K562 (cell line): ENCODE data around the gene LRP1B. TPM values are rescaled to one million over a fixed set of nuclear protein-coding genes. Genes with fewer than 3 reads are reported as not detected.

Source experiments
- ATAC-seq: fragments of 200-7000 bp; cut with Tn5 transposase; 3 replicates; pipeline ENCODE4 v1.9.1; 2020; ENCODE audit warnings: moderate library complexity
- BruUV-seq: library from RNA; stranded (reverse); fragments of 400-500 nt; replicated peaks from 2 replicates; lab custom pipeline; 2021; lab: Mats Ljungman, UMichigan
- CTCF ChIA-PET: fragments of 300-600 bp; formaldehyde crosslinking; extraction: SDS; loops from one replicate; lab custom pipeline; 2021; ENCODE audit warnings: low intra/inter-chr PET ratio; lab: Yijun Ruan, JAX
- POLR2A ChIA-PET: fragments of 300-600, 350-650 bp; sonication (Branson Sonifier 250); formaldehyde crosslinking; extraction: SDS; loops from one replicate; lab custom pipeline; 2021; ENCODE audit warnings: antibody characterized with exemption, inconsistent platforms; lab: Yijun Ruan, JAX
- DNase-seq, 4 experiments: peaks; one replicate each; pipeline versions ENCODE4 v3.0.0 to v3.0.0-alpha.2; 2011 to 2018; ENCODE audit warnings: low spot score in 3 of 4, mixed read lengths in 3 of 4; ENCODE audit errors: extremely low read depth in 1 of 4
- FAIRE-seq: peaks from 2 replicates; lab custom pipeline; 2011; peaks lifted over from hg19 to GRCh38; lab: Jason Lieb, UNC
- H2AFZ ChIP-seq: 2 replicates; pipeline ENCODE4 v1.6.0; 2011; ENCODE audit warnings: low read depth, low read length, control low read depth, inconsistent platforms
- H3K27ac ChIP-seq: fragments of 200-600 bp; 3 replicates; pipeline ENCODE4 v1.8.0; 2011; ENCODE audit warnings: low read depth, mild to moderate bottlenecking, control low read depth, inconsistent platforms, low read length, moderate library complexity, mixed read lengths; ENCODE audit errors: extremely low read depth
- H3K27me3 ChIP-seq, 2 experiments: fragments of 300-600 bp in 1 of 2; 2 replicates in 1 of 2; 3 replicates in 1 of 2; pipeline versions ENCODE4 v1.6.0 to v1.8.0; 2011; ENCODE audit warnings: inconsistent platforms in 2 of 2, low read length in 2 of 2, mild to moderate bottlenecking in 1 of 2, mixed read lengths in 1 of 2, moderate library complexity in 1 of 2; ENCODE audit not compliant: control insufficient read depth in 2 of 2, insufficient read depth in 2 of 2
- H3K36me3 ChIP-seq: fragments of 300-600 bp; 3 replicates; pipeline ENCODE4 v1.8.0; 2011; ENCODE audit warnings: mild to moderate bottlenecking, low read length, inconsistent platforms; ENCODE audit not compliant: control insufficient read depth, insufficient read depth
- H3K4me1 ChIP-seq, 2 experiments: fragments of 200-600 bp in 1 of 2; replicated peaks in 1 of 2; 2 replicates in 1 of 2; 3 replicates in 1 of 2; pipeline versions ENCODE4 v1.5.1 to v1.8.0; 2011; ENCODE audit warnings: inconsistent platforms in 2 of 2, low read length in 2 of 2, mild to moderate bottlenecking in 1 of 2, mixed read lengths in 1 of 2, moderate library complexity in 1 of 2; ENCODE audit not compliant: control insufficient read depth in 2 of 2, insufficient read depth in 2 of 2
- H3K4me2 ChIP-seq: 2 replicates; pipeline ENCODE4 v1.6.1; 2011; ENCODE audit warnings: low read length, control low read depth, inconsistent platforms, mixed read lengths; ENCODE audit not compliant: insufficient read depth
- H3K4me3 ChIP-seq: fragments of 200-600 bp; sonication (generic), shearing (Covaris generic); 2 replicates; pipeline ENCODE4 v1.5.1; 2016; ENCODE audit warnings: control low read depth, inconsistent platforms
- H3K79me2 ChIP-seq: fragments of 200-600 bp; 3 replicates; pipeline ENCODE4 v1.8.0; 2011; ENCODE audit warnings: low read length, inconsistent platforms; ENCODE audit not compliant: control insufficient read depth, insufficient read depth
- H3K9ac ChIP-seq, 2 experiments: 2 replicates each; pipeline versions ENCODE4 v1.6.0 to v1.6.1; 2011; ENCODE audit warnings: low read depth in 2 of 2, low read length in 2 of 2, control low read depth in 1 of 2, inconsistent platforms in 1 of 2, mild to moderate bottlenecking in 1 of 2, mixed read lengths in 1 of 2; ENCODE audit not compliant: insufficient read depth in 1 of 2
- H3K9me1 ChIP-seq: one replicate; pipeline ENCODE4 v1.6.0; 2011; ENCODE audit warnings: inconsistent platforms, mild to moderate bottlenecking, low read length, moderate library complexity; ENCODE audit not compliant: control insufficient read depth, insufficient read depth
- H3K9me3 ChIP-seq: replicated peaks from 2 replicates; pipeline ENCODE4 v1.5.1; 2011; ENCODE audit warnings: low read depth, low read length, inconsistent platforms; ENCODE audit not compliant: control insufficient read depth, insufficient read depth
- H4K20me1 ChIP-seq: replicated peaks from 2 replicates; pipeline ENCODE4 v1.6.1; 2011; ENCODE audit warnings: low read length, inconsistent platforms, mixed read lengths; ENCODE audit not compliant: control insufficient read depth, insufficient read depth
- HDAC6 ChIP-seq: IDR thresholded peaks from 2 replicates; pipeline ENCODE4 v1.6.1; 2012; ENCODE audit warnings: low read depth, mild to moderate bottlenecking, control low read depth, inconsistent platforms, low read length, moderate library complexity
- KDM1A ChIP-seq, 2 experiments: fragments of 450-650 bp; IDR thresholded peaks; 2 replicates each; pipeline ENCODE4 v1.6.1; 2016; ENCODE audit warnings: mild to moderate bottlenecking in 2 of 2
- MXD1 ChIP-seq: fragments of 250-450 bp; sonication (Bioruptor Pico); IDR thresholded peaks from 2 replicates; pipeline ENCODE4 v1.8.0; 2021; ENCODE audit warnings: borderline replicate concordance, mild to moderate bottlenecking, moderate library complexity; ENCODE audit not compliant: poor library complexity, severe bottlenecking
- NONO ChIP-seq, 2 experiments: fragments of 200-400 bp in 1 of 2; fragments of 450-650 bp in 1 of 2; formaldehyde crosslinking in 1 of 2; IDR thresholded peaks; 2 replicates each; pipeline ENCODE4 v1.6.1; 2017; ENCODE audit warnings: low read depth in 2 of 2, mild to moderate bottlenecking in 2 of 2, moderate library complexity in 2 of 2, low read length in 1 of 2
- NR2C1 ChIP-seq, 2 experiments: fragments of 450-650 bp; IDR thresholded peaks; 2 replicates each; pipeline ENCODE4 v1.6.1; 2017; ENCODE audit warnings: mild to moderate bottlenecking in 2 of 2, antibody characterized with exemption in 1 of 2, inconsistent platforms in 1 of 2, missing compliant biosample characterization in 1 of 2, missing genetic modification characterization in 1 of 2
- PHTF2 ChIP-seq: fragments of 250-450 bp; sonication (Bioruptor Pico); IDR thresholded peaks from 2 replicates; pipeline ENCODE4 v1.5.0; 2021; ENCODE audit warnings: mild to moderate bottlenecking
- TAF9B ChIP-seq: fragments of 450-650 bp; IDR thresholded peaks from 2 replicates; pipeline ENCODE4 v1.6.1; 2018; ENCODE audit warnings: mild to moderate bottlenecking; ENCODE audit not compliant: partially characterized antibody
- THRB ChIP-seq: fragments of 450-650 bp; formaldehyde crosslinking; conservative IDR thresholded peaks from 2 replicates; pipeline ENCODE4 v1.4.0; 2022; ENCODE audit warnings: mild to moderate bottlenecking, missing genetic modification characterization
- WGBS: fragments of 100-300 bp; shearing (Covaris generic); methylation state at CpG from one replicate; pipeline ENCODE4 v1.1.6; 2016; ENCODE audit warnings: low coverage, mixed read lengths; ENCODE audit not compliant: insufficient coverage; ENCODE audit errors: missing lambda C conversion rate; 5-methylcytosine and 5-hydroxymethylcytosine counted together
- in situ Hi-C: fragments of 300-500 bp; cut with MboI; formaldehyde crosslinking; loops from 4 replicates; pipeline ENCODE4 v1.15.0; 2018; ENCODE audit warnings: inconsistent platforms, mixed read lengths
- intact Hi-C: fragments of 100-400 bp; cut with micrococcal nuclease; formaldehyde crosslinking; loops from 2 replicates; pipeline ENCODE4 v1.14.2; 2022
- polyA plus RNA-seq, 8 experiments: library from polyadenylated mRNA; depleted of rRNA in 4 of 8; stranded (reverse) in 5 of 8; unstranded in 3 of 8; fragments of >200 nt; fragmentation: Nextera tagmentation in 2 of 8; fragmentation: Illumina TruSeq in 1 of 8; extraction: Ambion mirVana in 2 of 8; extraction: Trizol in 1 of 8; gene quantifications; 2 replicates each; pipeline versions ENCODE4 v1.2.1 to v1.2.3, GENCODE V29; 2011 to 2014; ENCODE audit warnings: inconsistent platforms in 1 of 8, missing spikeins in 1 of 8
- total RNA-seq, 7 experiments: library from RNA; depleted of rRNA in 6 of 7; stranded (reverse); fragments of >200 nt in 6 of 7; fragmentation: Illumina TruSeq in 2 of 7; extraction: Trizol in 2 of 7; gene quantifications; 2 replicates each; pipeline versions ENCODE4 v1.2.1 to v1.2.3, GENCODE V29; 2011 to 2021; ENCODE audit warnings: low replicate concordance in 1 of 7
- TF ChIP-seq, protein P1 (sequence below): fragments of 250-450 bp; sonication (Bioruptor Pico); IDR thresholded peaks from 2 replicates; pipeline ENCODE4 v1.4.0; 2020; ENCODE audit warnings: borderline replicate concordance
- TF ChIP-seq, protein P2 (sequence below): sonication (generic); formaldehyde crosslinking; IDR thresholded peaks from 2 replicates; pipeline ENCODE4 v1.8.1; 2023; ENCODE audit warnings: mild to moderate bottlenecking, missing genetic modification reagents
- TF ChIP-seq, protein P3 (sequence below): fragments of 450-650 bp; IDR thresholded peaks from 2 replicates; pipeline ENCODE4 v1.6.1; 2017; ENCODE audit warnings: antibody characterized with exemption, mild to moderate bottlenecking

LRP1B gene
- total and polyA plus RNA-seq, 9 of the 15 experiments (the other 6 are each of a cell fraction or from before 2014, with no cell fraction given): not detected

GRCh38 chr2:142014536-142014935, 116.3 kb downstream of the LRP1B start:
- POLR2A ChIA-PET: no interaction called here
- 22% methylated on average over 1 of the region's 1 CpG for whole genome bisulfite sequencing

More at GRCh38 chr2:142014536-142014935, 116.3 kb downstream of the LRP1B start:
- Histone ChIP-seq H3K36me3 (no peaks in the 10 kb centered on the region), H3K27ac (no peak overlapping the region), H4K20me1 (no peaks in the 10 kb centered on the region), H3K4me2 (no peak overlapping the region), H3K9me1 (no peaks in the 10 kb centered on the region), H3K9ac (no peak overlapping the region), H3K27me3 (no peaks in the 10 kb centered on the region), H3K79me2 (no peaks in the 10 kb centered on the region), H2AFZ (no peak overlapping the region)
- in situ Hi-C loops: no loop called here
- ATAC-seq (no peak), DNase-seq (no peak), FAIRE-seq (no peak)
- no peak for TF ChIP-seq TAF9B
- TF ChIP-seq KDM1A (IDR thresholded peaks at IDR 0.05): no peak
- TF ChIP-seq, protein P1, sequence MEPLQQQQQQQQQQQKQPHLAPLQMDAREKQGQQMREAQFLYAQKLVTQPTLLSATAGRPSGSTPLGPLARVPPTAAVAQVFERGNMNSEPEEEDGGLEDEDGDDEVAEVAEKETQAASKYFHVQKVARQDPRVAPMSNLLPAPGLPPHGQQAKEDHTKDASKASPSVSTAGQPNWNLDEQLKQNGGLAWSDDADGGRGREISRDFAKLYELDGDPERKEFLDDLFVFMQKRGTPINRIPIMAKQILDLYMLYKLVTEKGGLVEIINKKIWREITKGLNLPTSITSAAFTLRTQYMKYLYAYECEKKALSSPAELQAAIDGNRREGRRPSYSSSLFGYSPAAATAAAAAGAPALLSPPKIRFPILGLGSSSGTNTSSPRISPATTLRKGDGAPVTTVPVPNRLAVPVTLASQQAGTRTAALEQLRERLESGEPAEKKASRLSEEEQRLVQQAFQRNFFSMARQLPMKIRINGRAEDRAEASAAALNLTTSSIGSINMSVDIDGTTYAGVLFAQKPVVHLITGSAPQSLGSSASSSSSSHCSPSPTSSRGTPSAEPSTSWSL: no peak
- TF ChIP-seq THRB (CRISPR knock-in tag): no peak
- TF ChIP-seq NR2C1 (IDR thresholded peaks at IDR 0.05): no peak
- no peak for TF ChIP-seq NR2C1 (tag; IDR thresholded peaks at IDR 0.05)
- TF ChIP-seq, protein P2, sequence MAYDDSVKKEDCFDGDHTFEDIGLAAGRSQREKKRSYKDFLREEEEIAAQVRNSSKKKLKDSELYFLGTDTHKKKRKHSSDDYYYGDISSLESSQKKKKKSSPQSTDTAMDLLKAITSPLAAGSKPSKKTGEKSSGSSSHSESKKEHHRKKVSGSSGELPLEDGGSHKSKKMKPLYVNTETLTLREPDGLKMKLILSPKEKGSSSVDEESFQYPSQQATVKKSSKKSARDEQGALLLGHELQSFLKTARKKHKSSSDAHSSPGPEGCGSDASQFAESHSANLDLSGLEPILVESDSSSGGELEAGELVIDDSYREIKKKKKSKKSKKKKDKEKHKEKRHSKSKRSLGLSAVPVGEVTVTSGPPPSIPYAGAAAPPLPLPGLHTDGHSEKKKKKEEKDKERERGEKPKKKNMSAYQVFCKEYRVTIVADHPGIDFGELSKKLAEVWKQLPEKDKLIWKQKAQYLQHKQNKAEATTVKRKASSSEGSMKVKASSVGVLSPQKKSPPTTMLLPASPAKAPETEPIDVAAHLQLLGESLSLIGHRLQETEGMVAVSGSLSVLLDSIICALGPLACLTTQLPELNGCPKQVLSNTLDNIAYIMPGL (CRISPR knock-in tag): no peak
- no peak for TF ChIP-seq PHTF2 (CRISPR knock-in tag)
- TF ChIP-seq, protein P3, sequence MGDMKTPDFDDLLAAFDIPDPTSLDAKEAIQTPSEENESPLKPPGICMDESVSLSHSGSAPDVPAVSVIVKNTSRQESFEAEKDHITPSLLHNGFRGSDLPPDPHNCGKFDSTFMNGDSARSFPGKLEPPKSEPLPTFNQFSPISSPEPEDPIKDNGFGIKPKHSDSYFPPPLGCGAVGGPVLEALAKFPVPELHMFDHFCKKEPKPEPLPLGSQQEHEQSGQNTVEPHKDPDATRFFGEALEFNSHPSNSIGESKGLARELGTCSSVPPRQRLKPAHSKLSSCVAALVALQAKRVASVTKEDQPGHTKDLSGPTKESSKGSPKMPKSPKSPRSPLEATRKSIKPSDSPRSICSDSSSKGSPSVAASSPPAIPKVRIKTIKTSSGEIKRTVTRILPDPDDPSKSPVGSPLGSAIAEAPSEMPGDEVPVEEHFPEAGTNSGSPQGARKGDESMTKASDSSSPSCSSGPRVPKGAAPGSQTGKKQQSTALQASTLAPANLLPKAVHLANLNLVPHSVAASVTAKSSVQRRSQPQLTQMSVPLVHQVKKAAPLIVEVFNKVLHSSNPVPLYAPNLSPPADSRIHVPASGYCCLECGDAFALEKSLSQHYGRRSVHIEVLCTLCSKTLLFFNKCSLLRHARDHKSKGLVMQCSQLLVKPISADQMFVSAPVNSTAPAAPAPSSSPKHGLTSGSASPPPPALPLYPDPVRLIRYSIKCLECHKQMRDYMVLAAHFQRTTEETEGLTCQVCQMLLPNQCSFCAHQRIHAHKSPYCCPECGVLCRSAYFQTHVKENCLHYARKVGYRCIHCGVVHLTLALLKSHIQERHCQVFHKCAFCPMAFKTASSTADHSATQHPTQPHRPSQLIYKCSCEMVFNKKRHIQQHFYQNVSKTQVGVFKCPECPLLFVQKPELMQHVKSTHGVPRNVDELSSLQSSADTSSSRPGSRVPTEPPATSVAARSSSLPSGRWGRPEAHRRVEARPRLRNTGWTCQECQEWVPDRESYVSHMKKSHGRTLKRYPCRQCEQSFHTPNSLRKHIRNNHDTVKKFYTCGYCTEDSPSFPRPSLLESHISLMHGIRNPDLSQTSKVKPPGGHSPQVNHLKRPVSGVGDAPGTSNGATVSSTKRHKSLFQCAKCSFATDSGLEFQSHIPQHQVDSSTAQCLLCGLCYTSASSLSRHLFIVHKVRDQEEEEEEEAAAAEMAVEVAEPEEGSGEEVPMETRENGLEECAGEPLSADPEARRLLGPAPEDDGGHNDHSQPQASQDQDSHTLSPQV: no peak
- TF ChIP-seq HDAC6: no peak
- no peak for TF ChIP-seq NONO (IDR thresholded peaks at IDR 0.05; ENCODE audit: low read depth in 2 of 2, low read length in 1 of 2)
- no peak for TF ChIP-seq MXD1 (CRISPR knock-in tag)
- TF ChIP-seq, all 486 proteins: peak for 0
- BruUV-seq: no TSS peak
- no peaks in the 10 kb centered on the region for H3K4me1 ChIP-seq
- intact Hi-C loops: no loop called here
- H3K9me3 ChIP-seq: no peaks in the 10 kb centered on the region; the same call in 1 of the 2 replicates
- H3K4me3 ChIP-seq: no peak overlapping the region
- CTCF ChIA-PET: no interaction called here
